B cell (primary cell): ENCODE measurements around the gene KRTAP3-3.

Experiments
- CTCF ChIP-seq: fragments of 200-600 bp; IDR thresholded peaks from one replicate; pipeline ENCODE4 v1.8.0; 2022; ENCODE audit warnings: antibody characterized with exemption, mild to moderate bottlenecking
- EZH2 ChIP-seq: IDR thresholded peaks from 2 replicates; pipeline ENCODE4 v1.6.1; 2012; ENCODE audit warnings: borderline replicate concordance, low read depth, mild to moderate bottlenecking, moderate library complexity, low read length; ENCODE audit not compliant: insufficient read depth, poor library complexity, severe bottlenecking

- no peak for TF ChIP-seq CTCF
- TF ChIP-seq EZH2 = no peak
Observed at GRCh38 chr17:41042953-41043352, 49.0 kb upstream of the KRTAP3-3 start.
